ENCODE data around the gene PADI6.

PADI6 gene

GRCh38 chr1:17427696-17428660 lies 56.0 kb downstream of the PADI6 start:
- ChIA-PET CTCF (interaction anchor here (0.8 to 2.8 kb wide), 4 partner anchors 7 to 191 kb away, joined by 3 to 7 read pairs (median 4); no protein-coding TSS in a partner anchor), POLR2A (no interaction called here)
- H3K4me1 ChIP-seq (ENCODE audit: control insufficient read depth, insufficient read depth, low read length) = no peaks in the 10 kb centered on the region
- H3K4me3 ChIP-seq (ENCODE audit: low read depth, low read length) = no peak overlapping the region
- no peak overlapping the region for H3K27ac ChIP-seq (ENCODE audit: extremely low read depth, low read depth, low read length)
- H3K9me3 ChIP-seq (ENCODE audit: control insufficient read depth, insufficient read depth, low read depth, low read length) = no peaks in the 10 kb centered on the region
- H3K36me3 ChIP-seq (ENCODE audit: control insufficient read depth in 2 of 2, insufficient read depth in 1 of 2, low read length in 2 of 2) = peaks cover 50 to 94% of the 10 kb centered on the region in 2 experiments
- TF ChIP-seq ZNF350 (tag by site-specific recombination; IDR thresholded peaks at IDR 0.05) (no peak), ZNF513 (tag by site-specific recombination; IDR thresholded peaks at IDR 0.05) (0 out of 2 replicates have a peak, but pooled peaks have one; percentile 9)

GRCh38 chr1:17429183-17429582 lies 57.2 kb downstream of the PADI6 start:
- H3K4me3 ChIP-seq (ENCODE audit: low read depth, low read length) = no peak overlapping the region
- H3K36me3 ChIP-seq (ENCODE audit: control insufficient read depth in 2 of 2, insufficient read depth in 1 of 2, low read length in 2 of 2) = peaks cover 50 to 94% of the 10 kb centered on the region in 2 experiments
- TF ChIP-seq ZNF558 (tag by site-specific recombination; IDR thresholded peaks at IDR 0.05) (no peak), ZNF610 (tag by site-specific recombination; IDR thresholded peaks at IDR 0.05; ENCODE audit: borderline replicate concordance) (no peak), ZNF175 (tag by site-specific recombination; IDR thresholded peaks at IDR 0.05) (no peak), PRDM6 (tag by site-specific recombination; IDR thresholded peaks at IDR 0.05) (no peak), ZNF513 (tag by site-specific recombination; IDR thresholded peaks at IDR 0.05) (no peak), ZIC2 (tag by site-specific recombination; IDR thresholded peaks at IDR 0.05) (no peak), ZNF354C (tag by site-specific recombination; IDR thresholded peaks at IDR 0.05; ENCODE audit: borderline replicate concordance, low read depth) (no peak), ZNF280C (tag by site-specific recombination; IDR thresholded peaks at IDR 0.05) (no peak), KLF1 (tag by site-specific recombination; IDR thresholded peaks at IDR 0.05) (no peak), ELK4 (IDR thresholded peaks at IDR 0.05; ENCODE audit: borderline replicate concordance, low read depth, low read length) (no peak), ZNF48 (tag by site-specific recombination; IDR thresholded peaks at IDR 0.05) (no peak)
- POLR2A ChIA-PET = no interaction called here
- no peaks in the 10 kb centered on the region for H3K4me1 ChIP-seq (ENCODE audit: control insufficient read depth, insufficient read depth, low read length)
- CTCF ChIA-PET = interaction anchor here (0.6 to 2.8 kb wide), 4 partner anchors 8 to 1484 kb away, joined by 3 to 7 read pairs (median 4); no protein-coding TSS in a partner anchor
- no peaks in the 10 kb centered on the region for H3K9me3 ChIP-seq (ENCODE audit: control insufficient read depth, insufficient read depth, low read depth, low read length)
- H3K27ac ChIP-seq (ENCODE audit: extremely low read depth, low read depth, low read length) = no peak overlapping the region
